A172 (cell line): ENCODE results near the gene LONRF2. TPM values are rescaled to one million over a fixed set of nuclear protein-coding genes. Genes with fewer than 3 reads are reported as not detected.

Experiments used
- DNase-seq: peaks from one replicate; pipeline ENCODE4 v3.0.0-alpha.2; 2015; ENCODE audit warnings: low spot score
- total RNA-seq: library from RNA; depleted of rRNA; stranded (reverse); fragments of >200 nt; shearing (Covaris generic); gene quantifications from 2 replicates; pipeline ENCODE4 v1.2.3, GENCODE V29; 2014

The LONRF2 gene
- total RNA-seq, 1 experiment from 2014 or later: 5.0 TPM

- no peak for DNase-seq
Observed at GRCh38 chr2:100276716-100277115, 45.6 kb downstream of the LONRF2 start.

GRCh38 chr2:100275200-100275589, 47.1 kb downstream of the LONRF2 start:
- DNase-seq: no peak

GRCh38 chr2:100274566-100275199, 47.6 kb downstream of the LONRF2 start:
- no peak for DNase-seq

- DNase-seq: no peak
Observed at GRCh38 chr2:100274076-100274475, 48.2 kb downstream of the LONRF2 start.

GRCh38 chr2:100273387-100273786, 48.9 kb downstream of the LONRF2 start:
- DNase-seq: no peak

- peak; percentile 17 for DNase-seq
Observed at GRCh38 chr2:100272841-100273329, 49.4 kb downstream of the LONRF2 start.

- DNase-seq: no peak
Observed at GRCh38 chr2:100271210-100271609, 51.1 kb downstream of the LONRF2 start.

- DNase-seq: no peak
Observed at GRCh38 chr2:100270381-100271146, 51.7 kb downstream of the LONRF2 start.

- DNase-seq: no peak
Observed at GRCh38 chr2:100269889-100270288, 52.4 kb downstream of the LONRF2 start.

- DNase-seq: no peak
Observed at GRCh38 chr2:100268986-100269385, 53.3 kb downstream of the LONRF2 start.

GRCh38 chr2:100267751-100268150, 54.5 kb downstream of the LONRF2 start:
- no peak for DNase-seq

GRCh38 chr2:100266126-100266525, 56.2 kb downstream of the LONRF2 start:
- DNase-seq: no peak

GRCh38 chr2:100265226-100265625, 57.1 kb downstream of the LONRF2 start:
- DNase-seq: no peak

- no peak for DNase-seq
Observed at GRCh38 chr2:100264651-100265050, 57.6 kb downstream of the LONRF2 start.

- no peak for DNase-seq
Observed at GRCh38 chr2:100264121-100264520, 58.2 kb downstream of the LONRF2 start.

GRCh38 chr2:100262555-100263320, 59.6 kb downstream of the LONRF2 start:
- peak; percentile 60 for DNase-seq

GRCh38 chr2:100262046-100262445, 60.3 kb downstream of the LONRF2 start:
- DNase-seq: no peak

GRCh38 chr2:100260712-100261620, 61.3 kb downstream of the LONRF2 start:
- peak; percentile 82 for DNase-seq

- DNase-seq: no peak
Observed at GRCh38 chr2:100259106-100259505, 63.2 kb downstream of the LONRF2 start.

GRCh38 chr2:100257939-100258338, 64.4 kb downstream of the LONRF2 start:
- peak; percentile 51 for DNase-seq

- DNase-seq: no peak
Observed at GRCh38 chr2:100256849-100257248, 65.5 kb downstream of the LONRF2 start.
